Fibroblast of the conjunctiva (primary cell): Measurements from ENCODE around the gene ADGRL3.
"Not testable (repeated sequence)": the region's sequence is repeated elsewhere in the genome, so short reads cannot be mapped to it uniquely, and the experiment has no call there.

Experiments used
- DNase-seq: peaks from one replicate; pipeline ENCODE4 v3.0.0-alpha.2; 2010; ENCODE audit warnings: low read depth

Gene ADGRL3

DNA sequence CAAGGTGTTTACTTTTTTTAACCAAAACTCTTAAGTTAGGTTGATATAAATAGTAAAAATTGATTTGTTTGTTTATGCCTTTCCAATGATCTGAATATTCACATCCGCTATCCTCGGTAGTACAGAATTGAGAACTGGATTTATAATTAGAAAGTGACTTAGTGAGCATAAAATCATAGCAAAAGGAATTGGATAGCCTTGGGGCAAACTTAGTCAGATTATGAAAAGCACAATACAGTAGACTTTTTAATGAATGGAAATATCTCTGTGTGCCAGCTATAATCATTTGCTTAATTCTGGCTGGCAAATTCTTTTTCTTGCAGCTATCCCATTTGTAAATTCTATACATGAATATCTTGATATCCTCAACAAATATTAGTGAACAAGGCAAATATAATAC is 713.5 kb downstream of the ADGRL3 start:
- DNase-seq = no peak

DNA sequence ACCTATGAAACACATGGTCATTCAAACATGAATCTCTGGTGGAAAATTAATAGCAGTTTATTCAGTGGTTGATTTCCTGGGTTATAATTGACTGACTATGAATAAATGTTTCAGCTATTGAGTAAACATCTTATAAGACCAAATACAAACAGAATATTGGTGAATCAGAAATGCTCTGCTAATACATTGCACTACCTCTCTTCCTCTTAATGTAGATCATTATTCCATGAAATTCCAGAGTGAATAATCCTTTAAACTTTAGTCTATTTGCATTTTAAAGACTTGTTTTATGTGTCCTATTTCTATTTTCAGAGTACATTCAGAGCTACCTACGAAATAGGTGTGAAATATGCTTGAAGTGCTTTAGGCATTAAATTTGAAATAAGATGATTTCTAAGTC is 715.4 kb downstream of the ADGRL3 start:
- DNase-seq = no peak

DNA sequence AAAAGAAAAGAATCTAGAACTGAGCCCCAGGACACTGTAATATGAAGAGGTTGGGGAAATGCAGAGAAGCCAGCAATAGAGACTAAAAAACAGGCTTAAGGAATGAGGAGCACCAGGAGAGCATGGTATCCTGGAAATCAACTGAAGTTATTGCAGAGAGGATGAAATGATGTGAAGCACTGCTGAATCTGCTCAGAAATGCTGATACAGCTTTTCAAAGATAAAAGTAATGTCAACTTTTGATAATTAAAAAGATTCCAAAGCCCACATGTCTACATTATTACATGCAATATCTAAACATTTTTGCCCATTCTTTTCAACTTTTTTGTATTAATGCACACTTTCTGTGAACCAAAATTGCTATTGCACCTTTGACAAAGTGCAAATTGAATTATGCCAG is 718.4 kb downstream of the ADGRL3 start:
- DNase-seq = no peak

DNA sequence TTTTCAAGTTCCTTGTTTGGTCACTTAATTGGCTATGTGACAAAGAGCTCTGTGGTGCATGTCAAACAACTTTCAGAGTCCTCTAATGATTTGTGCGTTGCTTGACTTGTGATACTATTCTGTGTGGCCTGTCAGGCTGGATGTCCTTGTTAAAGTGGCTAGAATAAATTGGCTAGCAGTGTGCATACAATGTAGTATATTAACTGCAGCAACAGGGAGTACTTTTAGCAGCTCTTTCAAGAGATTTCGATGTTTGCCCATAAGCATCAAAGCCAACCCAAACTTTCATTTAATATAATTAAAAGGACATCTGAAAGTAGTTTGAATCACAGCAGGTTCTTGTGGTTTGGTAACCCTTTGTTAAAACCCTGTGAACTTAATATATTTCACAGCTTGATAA is 718.9 kb downstream of the ADGRL3 start:
- DNase-seq = no peak

DNA sequence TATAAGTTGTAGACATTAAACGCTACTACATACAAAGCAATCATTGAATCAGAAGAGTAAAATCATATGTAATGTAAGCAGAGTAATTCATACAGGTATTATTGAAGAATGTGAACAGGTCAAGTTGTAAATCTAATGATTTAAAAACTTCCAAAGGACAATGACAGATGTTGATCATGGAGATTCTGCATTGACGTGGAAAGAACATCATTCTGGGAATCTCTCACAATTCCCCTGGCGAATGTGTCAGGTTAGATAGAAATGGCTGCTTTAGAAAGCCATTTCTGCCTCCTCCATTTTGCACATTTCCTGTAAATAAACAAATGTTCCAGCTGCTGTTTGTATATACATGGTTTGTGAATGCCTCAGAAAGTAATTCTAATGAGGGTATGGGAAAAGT is 719.4 kb downstream of the ADGRL3 start:
- no peak for DNase-seq

DNA sequence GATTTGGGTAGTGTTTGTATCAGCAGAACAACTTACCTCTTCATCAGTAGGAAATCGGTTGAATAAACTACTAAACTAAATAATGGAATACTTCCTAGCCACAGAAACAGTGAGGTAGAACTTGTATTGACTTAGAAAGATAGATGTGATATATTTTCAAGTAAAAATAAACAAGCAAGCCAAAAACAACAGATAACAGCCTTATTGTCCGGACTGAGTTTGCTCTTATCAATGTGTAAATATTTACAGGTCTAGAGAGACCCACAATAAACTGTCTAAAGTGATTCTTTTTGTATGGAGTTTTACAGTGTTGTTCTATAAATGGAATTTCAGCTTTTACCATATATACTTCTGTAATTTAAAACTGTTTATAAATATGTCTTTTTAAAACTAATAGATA is 721.8 kb downstream of the ADGRL3 start:
- no peak for DNase-seq

DNA sequence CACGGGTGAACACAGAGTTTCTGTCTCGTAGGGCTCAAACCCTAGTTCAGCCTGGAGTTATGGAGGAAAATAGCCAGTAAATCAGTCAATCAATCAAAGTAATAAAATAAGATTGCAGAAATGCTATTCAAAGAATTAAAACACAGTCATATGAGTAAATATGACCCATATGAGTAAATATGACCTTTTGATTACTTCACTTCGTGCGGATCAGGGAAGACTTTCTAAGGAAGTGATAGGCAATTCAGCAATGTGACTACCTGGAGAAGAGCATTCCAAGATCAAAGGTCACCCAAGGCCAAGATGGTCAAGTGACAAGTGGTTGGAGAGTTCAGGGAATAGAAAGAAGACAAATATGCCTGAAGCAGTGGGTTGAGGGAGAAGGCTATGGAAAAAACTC is 722.6 kb downstream of the ADGRL3 start:
- no peak for DNase-seq

DNA sequence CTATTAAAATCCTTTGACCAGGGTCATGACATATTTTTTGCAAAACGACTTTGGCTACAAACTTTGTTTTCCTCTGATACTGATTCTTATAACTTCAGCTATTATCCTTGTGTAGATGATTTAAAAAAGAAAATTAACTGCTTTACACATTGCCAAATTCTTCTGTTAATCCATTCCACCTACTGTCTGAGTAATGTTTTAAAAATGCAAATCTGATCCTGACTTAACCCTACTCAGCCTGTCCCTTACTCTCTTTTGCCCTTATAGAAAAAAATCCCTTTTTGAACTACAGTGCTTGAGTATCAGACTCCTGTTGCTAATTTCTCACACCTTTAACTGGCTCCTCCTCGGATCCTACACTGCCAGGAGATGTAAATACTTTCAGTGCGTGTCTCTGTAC is 723.1 kb downstream of the ADGRL3 start:
- no peak for DNase-seq

DNA sequence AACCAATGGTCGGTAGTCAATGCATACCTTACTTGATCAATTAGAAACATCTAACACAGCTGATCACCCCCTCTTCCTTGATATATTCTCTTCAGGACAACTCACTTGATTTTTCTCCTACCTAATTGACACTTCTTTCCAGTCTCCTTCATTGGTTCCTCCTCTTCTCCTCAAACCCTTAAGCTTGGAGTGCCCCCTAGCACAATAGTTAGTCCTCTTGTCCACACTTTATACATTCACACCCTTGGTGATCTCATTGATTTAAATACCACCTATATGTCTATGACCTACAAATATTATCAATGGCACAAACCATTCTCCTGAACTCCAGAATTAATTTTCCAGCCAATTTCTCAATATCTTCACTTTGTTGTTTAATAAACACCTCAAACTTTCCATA is 724.0 kb downstream of the ADGRL3 start:
- no peak for DNase-seq

DNA sequence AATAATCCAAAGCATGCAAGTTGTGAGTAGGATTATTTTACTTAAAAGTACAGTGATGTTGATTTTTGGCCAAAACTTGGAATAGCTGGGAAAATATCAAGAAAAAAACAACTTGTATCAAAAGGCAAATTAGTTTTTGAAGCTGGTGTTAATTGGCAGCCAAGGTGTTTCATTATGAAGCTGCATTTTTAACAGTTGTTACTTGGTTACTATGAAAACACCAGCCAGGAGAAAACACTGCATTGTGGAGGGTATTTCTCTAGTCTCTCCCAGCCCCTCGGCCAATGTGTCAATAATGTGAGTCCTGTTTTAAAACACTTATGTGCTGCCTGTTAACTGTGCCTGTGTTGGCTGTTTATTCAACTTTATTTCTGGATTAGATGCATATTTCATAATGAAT is 733.4 kb downstream of the ADGRL3 start:
- no peak for DNase-seq

DNA sequence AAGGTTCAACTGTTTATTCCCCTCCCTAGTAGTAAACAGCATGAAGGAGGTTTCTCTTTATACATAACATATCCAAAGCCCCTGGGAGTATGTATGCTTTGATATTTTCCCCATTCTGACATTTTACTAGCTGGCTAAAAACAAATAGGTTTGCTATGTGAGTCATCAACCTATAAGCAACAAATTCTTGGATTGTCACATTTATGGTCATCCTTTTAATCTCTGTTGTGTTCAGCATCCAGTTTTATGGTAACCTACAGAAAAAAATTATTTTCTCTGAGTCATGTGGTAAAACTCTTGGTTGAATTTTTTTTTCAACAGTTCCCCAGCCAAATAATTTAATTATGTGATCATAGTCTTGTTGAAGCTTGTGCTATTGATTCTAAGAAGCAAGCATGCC is 734.1 kb downstream of the ADGRL3 start:
- no peak for DNase-seq

DNA sequence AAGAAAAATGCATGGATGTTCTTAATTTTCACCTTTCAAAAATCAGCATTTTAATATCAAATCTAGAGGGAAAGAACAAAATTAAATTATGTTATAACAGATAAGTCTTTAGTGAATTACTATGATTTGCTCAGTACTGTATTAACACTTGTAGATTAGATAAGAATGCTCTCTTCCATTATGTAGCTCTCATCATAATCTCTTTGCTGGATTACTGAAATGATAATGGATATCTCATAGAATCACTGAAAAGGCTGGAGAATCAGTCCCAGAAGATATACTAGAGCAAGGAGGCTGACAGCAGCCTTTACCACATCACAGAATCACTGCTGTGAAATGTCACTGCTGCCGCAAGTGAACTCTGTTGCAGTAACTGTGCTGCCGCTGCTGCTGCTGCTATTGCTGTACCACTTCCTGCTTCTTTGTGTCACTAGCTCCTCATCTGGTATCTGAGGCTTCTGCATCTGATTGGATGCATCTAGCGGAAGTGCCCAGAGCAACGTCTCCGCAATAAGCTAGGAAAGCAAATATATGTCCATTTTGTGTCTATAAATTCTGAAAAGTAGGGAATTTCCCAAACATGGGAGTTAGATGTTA is 738.2 kb downstream of the ADGRL3 start:
- DNase-seq = no peak

DNA sequence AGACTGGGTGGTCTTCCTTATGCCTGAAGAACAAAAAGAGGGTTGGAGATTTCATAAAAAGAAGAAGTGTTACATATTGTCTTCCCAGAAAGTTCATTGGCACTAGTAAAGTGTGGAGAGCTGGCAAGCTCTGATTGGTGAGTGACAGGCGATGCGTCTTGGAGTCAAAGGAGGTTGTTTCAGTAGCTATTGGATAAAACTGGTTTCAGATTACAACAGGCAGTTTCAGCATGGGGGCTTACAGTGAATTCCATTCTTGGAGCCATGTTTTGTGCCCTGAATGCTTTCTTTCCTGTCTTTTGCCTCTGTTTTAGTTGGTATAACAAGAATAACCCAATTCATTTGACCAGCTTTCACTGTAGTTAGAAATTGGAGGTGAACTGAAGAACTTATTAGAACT is 750.5 kb downstream of the ADGRL3 start:
- DNase-seq = no peak

DNA sequence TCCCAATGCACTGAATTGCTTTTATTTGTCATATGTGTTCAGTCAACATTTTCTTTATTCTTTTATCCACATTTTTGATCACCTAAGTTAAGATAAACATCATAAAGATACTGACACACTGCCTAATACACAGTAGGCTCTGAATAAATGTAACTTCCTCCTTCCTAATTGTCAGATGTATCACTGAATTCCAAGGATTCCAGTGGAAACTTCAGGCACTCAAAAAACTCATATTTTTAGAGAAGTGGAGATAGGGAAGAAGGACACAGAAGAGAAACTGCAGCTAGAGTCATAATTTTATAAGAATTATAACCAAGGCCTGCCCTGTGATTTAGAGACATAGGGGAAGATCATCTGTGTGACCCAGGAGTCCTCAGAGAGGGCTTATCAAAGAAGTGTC is 753.3 kb downstream of the ADGRL3 start:
- no peak for DNase-seq

DNA sequence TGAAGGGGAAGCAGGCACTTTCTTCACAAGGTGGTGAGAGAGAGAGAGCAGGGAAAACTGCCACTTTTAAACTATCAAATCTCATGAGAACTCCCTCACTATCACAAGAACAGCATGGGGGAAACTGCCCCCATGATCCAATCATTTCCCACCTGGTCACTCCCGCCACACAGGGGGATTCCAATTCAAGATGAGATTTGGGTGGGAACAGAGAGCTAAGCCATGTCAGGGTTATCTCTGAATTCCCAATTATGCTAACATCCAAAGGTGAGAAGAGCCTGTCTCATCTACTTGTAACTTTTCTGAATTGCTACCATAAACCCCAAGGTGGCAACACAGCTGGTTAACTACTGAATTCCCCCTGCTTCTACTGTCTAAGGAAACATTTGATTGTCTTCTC is 758.5 kb downstream of the ADGRL3 start:
- DNase-seq = no peak

DNA sequence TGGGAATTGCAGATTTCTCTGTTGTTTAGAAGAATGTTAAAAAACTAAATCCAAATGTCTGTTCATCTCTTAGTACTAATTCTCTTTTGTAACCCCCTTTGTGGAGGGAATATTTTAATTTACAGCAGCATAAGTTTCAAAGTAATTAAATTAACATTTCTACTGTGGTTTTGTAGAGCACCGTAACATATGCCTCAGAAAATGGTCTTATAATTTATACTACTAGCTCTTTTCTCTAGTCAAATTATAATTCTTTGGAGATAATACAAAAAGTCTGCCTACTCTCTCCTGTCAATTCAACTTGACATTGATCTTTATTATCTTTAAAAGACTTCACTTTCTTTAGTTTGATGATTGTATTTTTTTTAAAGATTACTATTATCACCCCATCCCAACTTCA is 759.0 kb downstream of the ADGRL3 start:
- DNase-seq = no peak

DNA sequence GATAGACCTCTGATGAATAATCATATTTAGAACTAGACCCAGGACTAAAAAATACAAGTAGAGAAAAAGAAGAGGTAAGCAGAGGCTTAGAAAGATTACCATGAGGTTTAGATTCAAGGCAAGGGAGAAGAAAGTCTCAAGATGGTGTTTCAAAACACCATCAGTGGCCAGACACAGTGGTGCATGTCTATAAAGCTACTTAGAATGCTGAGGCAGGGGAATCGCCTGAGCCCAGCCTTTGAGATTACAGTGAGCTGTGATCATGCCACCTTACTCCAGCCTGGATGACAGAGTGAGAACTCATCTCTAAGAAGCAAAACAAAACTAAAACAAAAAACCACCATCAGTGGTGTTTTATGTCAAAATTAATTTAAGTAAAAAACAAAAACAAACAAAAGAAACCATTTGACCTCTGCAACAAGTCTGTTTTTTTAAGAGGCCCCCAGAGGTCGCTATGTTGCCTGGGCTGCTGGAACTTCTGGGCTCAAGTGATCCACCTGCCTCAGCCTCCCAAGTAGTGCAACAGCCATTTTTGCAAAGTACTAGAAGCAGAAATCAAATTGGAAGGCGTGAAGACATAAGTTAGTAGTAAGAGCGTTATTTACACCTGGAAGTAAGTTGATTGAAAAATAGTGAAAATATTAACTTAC is 784.3 kb downstream of the ADGRL3 start:
- no peak for DNase-seq

DNA sequence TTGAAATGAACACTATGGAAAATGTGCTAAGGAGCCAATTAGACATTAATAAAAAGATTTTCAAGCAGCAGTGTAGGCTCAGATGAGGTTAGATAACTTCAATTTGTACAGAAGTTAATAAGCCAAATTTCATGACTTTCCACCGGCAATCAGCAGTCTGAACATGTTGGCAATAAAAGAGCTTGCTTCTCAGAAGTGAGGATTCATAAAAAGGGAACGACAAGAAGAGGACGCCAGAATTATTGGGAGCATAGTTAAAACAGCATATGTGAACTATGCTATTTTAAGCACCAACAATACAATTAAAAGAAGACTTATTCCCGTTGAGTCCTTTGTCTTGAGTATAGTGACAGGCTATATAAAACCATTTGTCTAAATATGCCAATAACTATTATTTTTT is 785.3 kb downstream of the ADGRL3 start:
- no peak for DNase-seq

DNA sequence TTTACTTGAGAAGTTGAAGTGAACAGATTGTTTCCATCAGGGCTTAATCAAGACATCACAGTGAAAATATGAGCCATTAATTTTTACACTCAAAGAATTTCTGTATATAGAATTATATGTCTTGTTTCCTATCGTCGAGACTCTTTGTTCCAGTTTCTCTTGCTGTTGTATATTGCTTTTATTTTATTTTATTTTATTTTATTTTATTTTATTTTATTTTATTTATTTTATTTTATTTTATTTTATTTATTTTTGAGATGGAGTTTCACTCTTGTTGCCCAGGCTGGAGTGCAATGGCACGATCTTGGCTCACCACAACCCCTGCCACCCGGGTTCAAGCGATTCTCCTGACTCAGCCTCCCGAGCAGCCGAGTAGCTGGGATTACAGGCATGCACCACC is 786.8 kb downstream of the ADGRL3 start:
- DNase-seq = not testable (repeated sequence)

DNA sequence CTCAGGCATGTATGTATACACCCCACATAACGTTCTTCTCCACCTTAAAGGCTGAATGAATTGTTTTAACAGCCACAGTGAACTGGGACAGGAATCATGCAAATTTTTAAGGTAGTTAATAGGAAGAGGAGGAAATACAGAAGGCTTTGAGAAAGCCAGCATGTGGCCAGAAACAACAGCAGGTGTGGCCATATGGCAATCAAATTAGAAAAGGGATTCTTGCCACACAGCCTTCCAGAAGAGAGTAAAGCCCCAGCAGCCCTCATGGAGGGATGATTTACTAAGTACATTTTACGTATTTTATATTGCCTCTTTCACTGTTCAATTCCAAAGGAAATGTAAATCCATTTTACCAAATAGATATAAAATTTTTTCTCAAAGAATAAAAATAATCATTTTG is 792.2 kb downstream of the ADGRL3 start:
- DNase-seq = no peak

DNA sequence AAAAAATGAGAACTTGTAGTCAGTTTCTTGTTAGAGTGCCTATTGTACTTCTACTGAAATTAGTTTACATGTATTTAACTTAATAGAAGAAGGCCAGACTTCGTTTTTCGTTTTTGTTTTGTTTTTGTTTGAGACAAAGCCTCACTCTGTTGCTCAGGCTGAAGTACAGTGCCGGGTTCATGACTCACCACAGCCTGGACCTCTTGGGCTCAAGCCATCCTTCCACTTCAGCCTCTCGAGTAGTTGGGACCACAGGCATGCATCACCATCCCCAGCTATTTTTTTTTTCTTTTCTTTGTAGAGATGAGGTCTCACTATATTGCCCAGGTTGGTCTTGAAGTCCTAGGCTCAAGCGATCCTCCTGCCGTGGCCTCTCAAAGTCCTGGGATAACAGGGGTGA is 793.9 kb downstream of the ADGRL3 start:
- peak; percentile 28 for DNase-seq

DNA sequence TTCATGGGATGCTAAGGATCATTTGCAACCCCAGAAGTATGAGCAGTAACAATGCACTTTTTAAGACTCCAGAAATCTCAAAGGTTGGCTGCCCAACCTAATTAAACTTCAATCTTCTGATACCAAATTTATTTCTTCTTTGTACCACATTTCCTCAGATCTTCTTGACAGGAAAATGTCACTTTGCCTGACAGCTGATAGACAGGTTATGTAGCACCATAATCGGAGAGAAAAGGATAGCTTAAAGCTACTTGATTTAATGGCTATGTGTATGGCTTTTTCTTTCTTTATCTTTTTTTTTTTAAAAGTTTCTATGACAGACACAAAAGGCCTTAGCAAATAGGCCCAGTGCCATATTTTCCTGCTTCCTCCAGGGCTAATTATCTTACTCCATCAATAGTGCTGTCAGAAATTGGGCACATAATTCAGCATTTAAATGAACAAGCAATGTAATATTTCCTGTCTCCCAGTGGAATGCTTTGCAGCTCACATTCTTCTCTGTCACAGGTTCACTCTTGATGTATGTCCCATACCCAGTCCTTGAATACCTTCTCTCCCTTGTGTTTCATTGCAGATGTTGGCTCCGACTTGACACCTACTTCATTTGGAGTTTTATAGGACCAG is 795.7 kb downstream of the ADGRL3 start:
- DNase-seq = no peak

DNA sequence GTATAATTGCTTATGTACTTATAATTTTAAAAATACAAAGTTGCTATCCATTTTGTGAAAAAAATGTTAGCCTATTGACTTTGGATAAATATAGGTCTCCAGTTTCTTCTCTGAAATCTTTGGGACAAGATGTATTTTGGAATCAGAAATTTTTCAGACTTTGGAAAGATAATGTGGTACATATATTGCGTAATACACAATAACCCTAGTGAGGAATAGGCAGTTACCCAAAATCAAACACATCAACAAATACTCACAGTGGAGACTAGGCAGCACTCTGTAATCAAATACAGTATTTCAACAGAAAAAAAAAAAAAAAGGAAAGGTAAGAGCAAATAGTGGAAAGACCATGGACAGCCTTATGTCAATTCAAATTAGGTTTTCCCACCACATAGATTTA is 796.8 kb downstream of the ADGRL3 start:
- no peak for DNase-seq

DNA sequence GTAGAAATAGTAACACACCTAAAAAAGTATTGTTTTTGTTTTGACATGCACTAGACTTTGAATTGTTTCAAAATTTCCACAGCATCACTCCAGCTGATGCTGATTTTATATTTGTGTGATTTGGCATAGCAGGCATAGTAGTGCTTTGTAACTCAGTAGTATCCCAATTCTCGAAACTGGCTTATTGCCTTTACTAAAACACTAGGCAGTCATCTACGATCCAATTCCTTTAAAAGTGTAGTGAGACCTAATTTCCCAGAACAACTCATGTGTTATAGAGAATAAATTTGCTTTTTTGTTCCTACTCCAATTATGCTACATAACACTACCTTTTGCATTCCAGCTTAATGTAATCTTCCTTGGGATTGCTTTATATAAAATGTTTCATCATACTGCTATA is 797.7 kb downstream of the ADGRL3 start:
- no peak for DNase-seq
